ENCODE measurements around the gene RARG.

GRCh38 chr12:53241623-53242412 lies 9.8 kb upstream of the RARG start:
- TF ChIP-seq CSRNP3 (CRISPR knock-in tag; IDR thresholded peaks at IDR 0.05) = no peak
- TF ChIP-seq ZFP3 (CRISPR knock-in tag; IDR thresholded peaks at IDR 0.05) = no peak
- TF ChIP-seq ZNF8 (CRISPR knock-in tag; IDR thresholded peaks at IDR 0.05) = no peak
- no peak for TF ChIP-seq TSHZ2 (CRISPR knock-in tag; IDR thresholded peaks at IDR 0.05)
- no peak for TF ChIP-seq PATZ1 (CRISPR knock-in tag; IDR thresholded peaks at IDR 0.05; ENCODE audit: borderline replicate concordance)
- no peak for TF ChIP-seq ZC3H10 (CRISPR knock-in tag; IDR thresholded peaks at IDR 0.05)
- no peak for TF ChIP-seq TCF4 (CRISPR knock-in tag; IDR thresholded peaks at IDR 0.05; ENCODE audit: borderline replicate concordance)
- no peak for TF ChIP-seq OSR1 (CRISPR knock-in tag; IDR thresholded peaks at IDR 0.05)
- TF ChIP-seq BACH2 (CRISPR knock-in tag; IDR thresholded peaks at IDR 0.05; ENCODE audit: borderline replicate concordance) = no peak
- TF ChIP-seq RARB (CRISPR knock-in tag; IDR thresholded peaks at IDR 0.05) = no peak
- TF ChIP-seq POU6F1 (CRISPR knock-in tag; IDR thresholded peaks at IDR 0.05; ENCODE audit: borderline replicate concordance, low read depth) = no peak
- TF ChIP-seq TOX (CRISPR knock-in tag; IDR thresholded peaks at IDR 0.05; ENCODE audit: borderline replicate concordance) = no peak

Measured in SK-N-SH treated with all-trans-retinoic acid at 6 μM for 48 hours (cell line).